Measurements from ENCODE around the gene SLC13A4.

- TF ChIP-seq POLR2AphosphoS5 (IDR thresholded peaks at IDR 0.05; ENCODE audit: low read depth, low read length) (no peak), CTCF (IDR thresholded peaks at IDR 0.05) (no peak), SIN3A (IDR thresholded peaks at IDR 0.05; ENCODE audit: borderline replicate concordance, insufficient read depth, low read depth, low read length) (no peak), REST (IDR thresholded peaks at IDR 0.05; ENCODE audit: insufficient read depth in 1 of 2, low read depth in 2 of 2, low read length in 1 of 2) (no peak), TCF7L2 (IDR thresholded peaks at IDR 0.05; ENCODE audit: low read depth, low read length) (no peak)
These were observed 83.8 kb downstream of the SLC13A4 start for GRCh38 chr7:135644154-135644553.
